Superior temporal gyrus (tissue), 1 donor: ENCODE data around the gene CLN5.
"Not testable (repeated sequence)": the region's sequence is repeated elsewhere in the genome, so short reads cannot be mapped to it uniquely, and the experiment has no call there.

Source experiments
- DNase-seq: peaks from one replicate; pipeline ENCODE4 v3.0.0-alpha.2; 2016; ENCODE audit errors: extremely low spot score

Gene CLN5

GRCh38 chr13:76991796-76992547 is at the start of gene CLN5:
Gene CLN5 (plus strand): TSS chr13:76992081. CDS start chr13:76992099, 18 bp downstream.
- peak; percentile 93 for DNase-seq

GRCh38 chr13:76942363-76942762 is 49.5 kb upstream of the CLN5 start:
- DNase-seq: no peak

GRCh38 chr13:76943646-76944045 is 48.2 kb upstream of the CLN5 start:
- DNase-seq: no peak

- no peak for DNase-seq
Measured at GRCh38 chr13:76944456-76944855, 47.4 kb upstream of the CLN5 start.

- no peak for DNase-seq
Measured at GRCh38 chr13:76948149-76948548, 43.7 kb upstream of the CLN5 start, which contains the start of gene ACOD1. Gene ACOD1 (plus strand): TSS chr13:76948511. CDS start chr13:76948559, 48 bp downstream.

- no peak for DNase-seq
Measured at GRCh38 chr13:76950101-76950500, 41.8 kb upstream of the CLN5 start.

- no peak for DNase-seq
Measured at GRCh38 chr13:76953968-76954367, 37.9 kb upstream of the CLN5 start.

GRCh38 chr13:76954538-76954937 is 37.3 kb upstream of the CLN5 start:
- DNase-seq: no peak

GRCh38 chr13:76955193-76955592 is 36.7 kb upstream of the CLN5 start:
- DNase-seq: no peak

- no peak for DNase-seq
Measured at GRCh38 chr13:76955661-76956060, 36.2 kb upstream of the CLN5 start.

- no peak for DNase-seq
Measured at GRCh38 chr13:76958841-76959432, 32.9 kb upstream of the CLN5 start.

GRCh38 chr13:76959734-76960133 is 32.1 kb upstream of the CLN5 start:
- not testable (repeated sequence) for DNase-seq

- no peak for DNase-seq
Measured at GRCh38 chr13:76965759-76966421, 26.0 kb upstream of the CLN5 start.

- no peak for DNase-seq
Measured at GRCh38 chr13:76967031-76967430, 24.9 kb upstream of the CLN5 start.

- DNase-seq: no peak
Measured at GRCh38 chr13:76968041-76968440, 23.8 kb upstream of the CLN5 start.

- no peak for DNase-seq
Measured at GRCh38 chr13:76969488-76970365, 22.2 kb upstream of the CLN5 start.

- DNase-seq: no peak
Measured at GRCh38 chr13:76971215-76971614, 20.7 kb upstream of the CLN5 start.

GRCh38 chr13:76971851-76972829 is 19.7 kb upstream of the CLN5 start:
- DNase-seq: no peak

- DNase-seq: no peak
Measured at GRCh38 chr13:76973920-76974617, 17.8 kb upstream of the CLN5 start.

- no peak for DNase-seq
Measured at GRCh38 chr13:76974618-76974975, 17.3 kb upstream of the CLN5 start.
